Measurements from ENCODE around the gene TTYH1.
"Not testable (repeated sequence)": the region's sequence is repeated elsewhere in the genome, so short reads cannot be mapped to it uniquely, and the experiment has no call there.

TTYH1 gene

DNA sequence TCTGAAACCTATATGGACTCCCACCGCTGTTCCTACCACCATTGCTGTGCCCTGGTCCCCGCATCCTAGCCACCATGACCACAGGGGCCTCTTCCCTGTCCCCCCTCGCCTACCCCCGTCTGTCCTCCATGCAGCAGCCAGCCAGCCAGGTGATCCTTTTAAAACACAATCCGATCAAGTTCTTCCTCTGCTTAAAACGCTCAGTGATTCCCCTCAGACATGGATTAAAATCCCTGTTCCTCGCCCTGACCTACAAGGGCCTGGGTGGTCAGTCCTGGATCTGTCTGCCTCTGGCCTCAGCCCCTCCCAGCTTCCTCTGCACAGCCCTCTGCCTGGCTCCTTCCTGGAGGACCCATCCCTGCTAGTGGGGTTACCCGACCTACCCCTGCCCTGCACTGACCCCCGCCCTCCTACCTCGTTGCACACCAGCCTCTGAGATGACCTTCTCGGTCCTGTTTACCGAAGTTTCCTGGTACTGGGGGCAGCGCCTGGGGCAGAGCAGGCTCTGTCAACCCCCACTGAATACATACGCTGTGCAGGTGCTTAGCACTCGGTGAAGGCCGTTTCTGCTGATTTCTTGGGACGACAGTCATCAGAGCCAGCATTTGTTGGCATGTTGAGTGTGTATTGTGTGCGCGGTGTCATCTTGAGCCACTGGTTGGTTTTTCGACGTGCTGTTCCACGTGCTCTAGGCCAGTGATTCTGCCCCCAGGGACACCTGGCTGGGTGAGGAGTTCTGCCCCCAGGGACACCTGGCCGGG, 19.0 kb downstream of the TTYH1 start:
- H3K36me3 ChIP-seq (ENCODE audit: control insufficient read depth in 1 of 2, insufficient read depth in 2 of 2, low read length in 2 of 2), result no peaks in the 10 kb centered on the region
- no peak overlapping the region for H3K27ac ChIP-seq (ENCODE audit: low read length)
- no peak overlapping the region for H3K4me3 ChIP-seq (ENCODE audit: low read depth in 1 of 2, low read length in 2 of 2)
- H3K27me3 ChIP-seq (ENCODE audit: low read depth, low read length), result peaks cover 16% of the 10 kb centered on the region
- H3K4me1 ChIP-seq (ENCODE audit: control insufficient read depth in 1 of 2, insufficient read depth in 2 of 2, low read length in 2 of 2), result peaks cover 2 to 43% of the 10 kb centered on the region in 2 donors
- no peaks in the 10 kb centered on the region for H3K9me3 ChIP-seq (ENCODE audit: control insufficient read depth in 1 of 2, low read length in 2 of 2)

DNA sequence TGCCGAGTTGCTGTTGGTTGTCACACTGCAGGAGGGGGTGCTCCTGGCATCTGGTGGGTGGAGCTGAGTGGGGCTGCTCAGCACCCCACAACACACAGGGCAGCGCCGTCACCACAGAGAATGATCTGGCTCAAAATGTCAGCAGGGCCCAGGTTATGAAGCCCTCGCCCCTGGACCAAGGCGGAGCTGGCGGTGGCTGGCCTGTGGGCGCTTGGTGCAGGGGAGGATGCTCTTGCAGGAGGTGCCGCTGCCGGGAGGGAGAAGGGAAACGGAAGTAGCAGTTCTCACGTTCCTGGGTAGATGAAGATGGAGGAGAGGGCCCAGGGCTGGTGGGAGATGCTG, 19.6 kb downstream of the TTYH1 start:
- H3K4me1 ChIP-seq (ENCODE audit: control insufficient read depth in 1 of 2, insufficient read depth in 2 of 2, low read length in 2 of 2), result peaks cover 2 to 42% of the 10 kb centered on the region in 2 donors

DNA sequence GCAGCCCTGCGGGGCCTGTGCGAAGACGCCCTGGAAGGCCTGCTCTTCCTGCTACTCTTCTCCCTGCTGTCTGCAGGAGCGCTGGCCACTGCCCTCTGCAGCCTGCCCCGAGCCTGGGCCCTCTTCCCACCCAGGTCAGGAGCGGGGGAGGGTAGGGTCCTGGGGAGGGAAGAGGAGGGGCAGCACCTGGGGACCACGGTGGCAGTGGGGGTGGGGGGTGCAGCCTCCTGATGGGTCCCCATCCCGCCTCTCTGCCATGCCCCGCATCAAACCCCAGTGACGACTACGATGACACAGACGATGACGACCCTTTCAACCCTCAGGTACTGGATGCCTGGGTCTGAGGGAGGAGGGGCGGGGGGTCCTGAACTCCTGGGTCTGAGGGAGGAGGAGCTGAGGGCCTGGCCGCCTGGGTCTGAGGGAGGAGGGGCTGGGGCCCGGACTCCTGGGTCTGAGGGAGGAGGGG, 20.3 kb downstream of the TTYH1 start:
- H3K27me3 ChIP-seq (ENCODE audit: low read depth, low read length), result peaks cover 7% of the 10 kb centered on the region
- no peaks in the 10 kb centered on the region for H3K36me3 ChIP-seq (ENCODE audit: control insufficient read depth in 1 of 2, insufficient read depth in 2 of 2, low read length in 2 of 2)
- peaks cover 2 to 34% of the 10 kb centered on the region in 2 donors for H3K4me1 ChIP-seq (ENCODE audit: control insufficient read depth in 1 of 2, insufficient read depth in 2 of 2, low read length in 2 of 2)
- H3K27ac ChIP-seq (ENCODE audit: low read length), result no peak overlapping the region
- H3K4me3 ChIP-seq (ENCODE audit: low read depth in 1 of 2, low read length in 2 of 2), result no peak overlapping the region
- H3K9me3 ChIP-seq (ENCODE audit: control insufficient read depth in 1 of 2, low read length in 2 of 2), result no peaks in the 10 kb centered on the region

More for the DNA sequence above, 19.6 kb downstream of the TTYH1 start:
- Histone ChIP-seq H3K27me3 (ENCODE audit: low read depth, low read length) (peaks cover 11% of the 10 kb centered on the region), H3K27ac (ENCODE audit: low read length) (no peak overlapping the region), H3K4me3 (ENCODE audit: low read depth in 1 of 2, low read length in 2 of 2) (no peak overlapping the region), H3K36me3 (ENCODE audit: control insufficient read depth in 1 of 2, insufficient read depth in 2 of 2, low read length in 2 of 2) (no peaks in the 10 kb centered on the region), H3K9me3 (ENCODE audit: control insufficient read depth in 1 of 2, low read length in 2 of 2) (no peaks in the 10 kb centered on the region)

DNA sequence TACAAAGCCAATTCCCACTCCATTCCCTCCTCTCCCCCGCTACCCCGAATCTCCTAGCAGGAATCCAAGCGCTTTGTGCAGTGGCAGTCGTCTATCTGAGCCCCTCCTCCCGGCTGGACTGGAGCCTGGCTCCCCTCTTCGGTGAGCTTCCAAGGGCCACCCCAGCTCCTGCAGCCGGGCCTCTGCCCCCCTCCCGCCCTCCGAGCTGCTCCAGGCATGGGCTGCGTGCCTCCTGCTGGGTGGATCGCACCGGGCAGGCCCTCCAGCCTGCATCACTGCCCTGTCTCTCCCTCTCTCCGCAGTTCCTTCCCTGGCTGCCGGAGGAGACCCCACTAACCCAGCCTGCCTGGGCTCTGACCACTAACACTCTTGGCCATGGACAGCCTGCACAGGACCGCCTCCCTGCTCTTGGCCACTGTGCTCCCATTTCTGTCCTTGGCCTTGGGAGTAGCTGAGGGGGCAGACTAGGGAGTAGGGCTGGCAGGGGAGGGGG, 20.8 kb downstream of the TTYH1 start:
- peaks cover 2 to 30% of the 10 kb centered on the region in 2 donors for H3K4me1 ChIP-seq (ENCODE audit: control insufficient read depth in 1 of 2, insufficient read depth in 2 of 2, low read length in 2 of 2)
- no peak overlapping the region for H3K4me3 ChIP-seq (ENCODE audit: low read depth in 1 of 2, low read length in 2 of 2)
- peaks cover 7% of the 10 kb centered on the region for H3K27me3 ChIP-seq (ENCODE audit: low read depth, low read length)
- no peaks in the 10 kb centered on the region for H3K36me3 ChIP-seq (ENCODE audit: control insufficient read depth in 1 of 2, insufficient read depth in 2 of 2, low read length in 2 of 2)
- no peak overlapping the region for H3K27ac ChIP-seq (ENCODE audit: low read length)
- no peaks in the 10 kb centered on the region for H3K9me3 ChIP-seq (ENCODE audit: control insufficient read depth in 1 of 2, low read length in 2 of 2)

DNA sequence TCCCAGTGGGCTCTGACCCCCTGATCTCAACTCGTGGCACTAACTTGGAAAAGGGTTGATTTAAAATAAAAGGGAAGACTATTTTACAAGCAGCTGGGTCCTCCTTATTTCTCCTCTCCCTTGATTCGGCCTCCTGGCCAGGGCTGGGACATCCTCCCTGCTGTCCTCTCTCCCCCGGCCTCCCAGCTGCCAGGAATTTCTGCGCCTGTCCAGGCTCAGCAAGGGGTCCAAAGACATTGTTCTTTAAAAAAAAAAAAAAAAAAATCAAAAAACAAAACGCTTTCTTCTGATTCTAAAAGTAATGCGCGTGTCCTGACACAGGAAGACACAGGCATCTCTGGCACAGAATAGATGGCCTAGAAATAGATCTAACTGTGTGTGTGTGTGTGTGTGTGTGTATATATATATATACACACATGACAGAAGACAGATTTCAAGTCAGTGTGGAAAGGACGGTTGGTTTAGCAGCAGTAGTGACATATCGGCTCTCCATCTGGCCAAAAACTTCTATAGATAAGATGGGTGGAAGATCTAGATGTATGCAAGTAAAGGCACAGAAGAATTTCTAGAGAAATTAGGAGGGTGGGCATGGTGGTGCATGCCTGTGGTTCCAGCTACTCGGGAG, 21.5 kb downstream of the TTYH1 start:
- Histone ChIP-seq H3K27me3 (ENCODE audit: low read depth, low read length) (peaks cover 7% of the 10 kb centered on the region), H3K9me3 (ENCODE audit: control insufficient read depth in 1 of 2, low read length in 2 of 2) (no peaks in the 10 kb centered on the region), H3K4me1 (ENCODE audit: control insufficient read depth in 1 of 2, insufficient read depth in 2 of 2, low read length in 2 of 2) (peaks cover 2 to 23% of the 10 kb centered on the region in 2 donors), H3K27ac (ENCODE audit: low read length) (no peak overlapping the region), H3K4me3 (ENCODE audit: low read depth in 1 of 2, low read length in 2 of 2) (no peak overlapping the region), H3K36me3 (ENCODE audit: control insufficient read depth in 1 of 2, insufficient read depth in 2 of 2, low read length in 2 of 2) (no peaks in the 10 kb centered on the region)

DNA sequence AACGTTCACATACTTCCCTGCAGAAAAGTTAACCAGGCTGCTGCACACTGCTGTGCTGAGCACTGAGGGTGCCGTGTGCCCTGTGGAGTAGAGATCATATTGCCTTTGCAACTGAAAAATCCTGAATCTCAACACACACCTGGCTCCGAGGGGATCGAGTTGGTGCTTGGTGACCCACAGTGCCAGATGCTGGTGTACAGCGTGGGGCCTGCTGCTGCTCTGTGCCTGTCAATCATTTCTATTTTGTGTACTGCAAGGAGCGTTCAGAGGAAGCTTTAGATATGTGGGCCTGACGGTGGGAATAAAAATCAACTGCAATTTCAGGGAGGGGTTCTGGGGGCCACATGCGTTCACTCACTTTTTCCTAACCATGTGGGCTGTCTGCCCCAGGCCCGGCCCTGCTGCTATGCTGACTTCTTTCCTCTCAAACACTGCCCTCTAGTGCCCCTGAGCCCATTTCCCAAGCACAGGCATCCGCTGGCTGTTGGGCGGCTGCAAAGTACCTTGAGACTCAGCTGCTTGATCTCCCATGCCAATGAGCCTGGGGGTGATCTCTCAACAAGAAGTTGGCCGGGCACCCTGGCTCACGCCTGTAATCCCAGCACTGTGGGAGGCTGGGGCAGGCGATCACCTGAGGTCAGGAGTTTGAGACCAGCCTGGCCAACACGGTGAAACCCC, 24.0 kb downstream of the TTYH1 start:
- H3K9me3 ChIP-seq (ENCODE audit: control insufficient read depth in 1 of 2, low read length in 2 of 2), result no peaks in the 10 kb centered on the region
- no peak overlapping the region for H3K4me3 ChIP-seq (ENCODE audit: low read depth in 1 of 2, low read length in 2 of 2)
- peaks cover 0 to 3% of the 10 kb centered on the region in 2 donors for H3K36me3 ChIP-seq (ENCODE audit: control insufficient read depth in 1 of 2, insufficient read depth in 2 of 2, low read length in 2 of 2)
- H3K27ac ChIP-seq (ENCODE audit: low read length), result no peak overlapping the region
- H3K4me1 ChIP-seq (ENCODE audit: control insufficient read depth in 1 of 2, insufficient read depth in 2 of 2, low read length in 2 of 2), result peaks cover 2 to 21% of the 10 kb centered on the region in 2 donors
- H3K27me3 ChIP-seq (ENCODE audit: low read depth, low read length), result peaks cover under 1% of the 10 kb centered on the region

DNA sequence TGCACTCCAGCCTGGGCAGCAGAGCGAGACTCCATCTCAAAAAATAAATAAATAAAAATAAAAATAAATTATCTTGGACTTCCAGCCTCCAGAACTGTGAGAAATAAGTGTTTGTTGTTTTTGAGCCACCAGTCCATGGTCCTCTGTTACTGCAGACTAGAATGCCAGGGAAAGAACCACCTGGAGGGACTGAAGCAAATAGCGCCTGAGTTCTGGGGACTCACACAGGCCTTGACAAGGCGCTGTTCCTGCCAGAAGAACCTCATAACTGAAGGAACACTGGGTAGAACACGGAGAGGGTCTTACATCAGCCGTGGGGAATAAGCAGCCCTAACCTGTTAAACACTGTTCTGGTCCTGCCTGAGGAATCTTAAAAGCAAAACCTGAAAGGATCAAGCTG, 25.4 kb downstream of the TTYH1 start:
- H3K4me3 ChIP-seq (ENCODE audit: low read depth in 1 of 2, low read length in 2 of 2), result no peak overlapping the region
- H3K36me3 ChIP-seq (ENCODE audit: control insufficient read depth in 1 of 2, insufficient read depth in 2 of 2, low read length in 2 of 2), result peaks cover 3 to 15% of the 10 kb centered on the region in 2 donors
- H3K27ac ChIP-seq (ENCODE audit: low read length), result no peak overlapping the region
- H3K9me3 ChIP-seq (ENCODE audit: control insufficient read depth in 1 of 2, low read length in 2 of 2), result no peaks in the 10 kb centered on the region
- no peaks in the 10 kb centered on the region for H3K27me3 ChIP-seq (ENCODE audit: low read depth, low read length)
- peaks cover 2 to 8% of the 10 kb centered on the region in 2 donors for H3K4me1 ChIP-seq (ENCODE audit: control insufficient read depth in 1 of 2, insufficient read depth in 2 of 2, low read length in 2 of 2)

DNA sequence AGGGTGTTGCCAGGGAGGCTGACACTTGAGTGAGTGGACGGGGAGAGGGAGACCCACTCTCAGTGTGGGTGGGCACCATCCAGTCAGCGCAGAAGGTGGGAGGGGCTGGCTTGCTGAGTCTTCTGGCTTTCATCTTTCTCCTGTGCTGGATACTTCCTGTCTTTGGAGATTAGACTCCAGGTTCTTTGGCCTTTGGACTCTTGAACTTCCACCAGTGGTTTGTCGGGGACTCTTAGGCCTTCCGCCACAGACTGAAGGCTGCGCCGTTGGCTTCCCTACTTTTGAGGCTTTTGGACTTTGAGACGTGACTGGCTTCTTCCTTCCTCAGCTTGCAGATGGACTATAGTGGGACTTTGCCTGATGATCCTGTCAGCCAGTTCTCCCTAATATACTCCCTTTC, 29.5 kb downstream of the TTYH1 start:
- Histone ChIP-seq H3K36me3 (ENCODE audit: control insufficient read depth in 1 of 2, insufficient read depth in 2 of 2, low read length in 2 of 2) (peaks cover 5 to 21% of the 10 kb centered on the region in 2 donors), H3K27me3 (ENCODE audit: low read depth, low read length) (no peaks in the 10 kb centered on the region), H3K4me1 (ENCODE audit: control insufficient read depth in 1 of 2, insufficient read depth in 2 of 2, low read length in 2 of 2) (peaks cover 6 to 11% of the 10 kb centered on the region in 2 donors), H3K27ac (ENCODE audit: low read length) (no peak overlapping the region), H3K4me3 (ENCODE audit: low read depth in 1 of 2, low read length in 2 of 2) (no peak overlapping the region), H3K9me3 (ENCODE audit: control insufficient read depth in 1 of 2, low read length in 2 of 2) (no peaks in the 10 kb centered on the region)

DNA sequence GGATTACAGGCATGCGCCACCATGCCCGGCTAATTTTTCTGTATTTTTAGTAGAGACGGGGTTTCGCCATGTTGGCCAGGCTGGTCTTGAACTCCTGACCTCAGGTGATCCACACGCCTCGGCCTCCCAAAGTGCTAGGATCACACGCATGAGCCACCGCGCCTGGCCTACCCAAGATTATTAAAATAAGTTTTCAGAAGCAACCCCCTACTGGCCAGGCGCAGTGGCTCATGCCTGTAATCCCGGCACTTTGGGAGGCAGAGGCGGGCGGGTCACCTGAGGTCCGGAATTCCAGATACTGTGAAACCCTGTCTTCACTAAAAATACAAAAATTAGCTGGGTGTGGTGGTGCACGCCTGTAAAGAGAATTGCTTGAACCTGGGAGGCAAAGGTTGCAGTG, 31.1 kb downstream of the TTYH1 start:
- H3K4me3 ChIP-seq (ENCODE audit: low read depth in 1 of 2, low read length in 2 of 2); H3K27me3 ChIP-seq (ENCODE audit: low read depth, low read length); H3K9me3 ChIP-seq (ENCODE audit: control insufficient read depth in 1 of 2, low read length in 2 of 2); H3K27ac ChIP-seq (ENCODE audit: low read length): not testable (repeated sequence)
- Histone ChIP-seq H3K4me1 (ENCODE audit: control insufficient read depth in 1 of 2, insufficient read depth in 2 of 2, low read length in 2 of 2) (peaks cover 13 to 27% of the 10 kb centered on the region in 2 donors), H3K36me3 (ENCODE audit: control insufficient read depth in 1 of 2, insufficient read depth in 2 of 2, low read length in 2 of 2) (peaks cover 9 to 26% of the 10 kb centered on the region in 2 donors)

DNA sequence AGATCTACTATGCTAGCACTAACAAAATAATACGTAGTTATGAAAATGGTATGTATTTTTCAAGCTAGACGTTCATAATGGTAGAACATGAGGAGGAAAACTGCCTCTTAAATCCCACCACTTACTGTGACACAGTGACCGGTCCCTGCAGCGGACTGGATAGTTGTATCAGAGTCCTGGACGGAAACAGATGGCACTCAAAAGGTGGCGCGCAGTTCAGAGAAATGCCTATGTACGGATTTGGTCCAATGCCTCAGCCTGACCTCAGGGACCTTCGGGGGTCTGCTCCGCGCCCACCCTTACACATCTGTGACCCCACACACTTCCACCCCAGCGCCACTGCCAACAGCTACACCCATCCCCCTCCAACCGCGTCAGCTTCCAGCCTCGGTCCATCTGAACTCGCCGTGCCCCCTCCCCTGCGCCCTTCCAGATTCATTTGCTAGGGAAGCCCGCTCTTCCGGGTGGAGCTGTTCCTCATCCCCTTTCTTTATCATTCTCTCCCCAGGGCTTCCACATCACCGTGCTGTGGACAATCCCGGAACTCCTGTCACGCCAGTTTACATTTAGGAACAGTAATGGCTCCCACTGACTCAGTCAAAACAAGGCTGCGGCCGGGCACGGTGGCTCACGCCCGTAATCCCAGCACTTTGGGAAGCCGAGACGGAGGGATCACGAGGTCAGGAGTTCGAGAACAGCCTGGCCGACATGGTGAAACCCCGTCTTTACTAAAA, 32.9 kb downstream of the TTYH1 start:
- Histone ChIP-seq H3K36me3 (ENCODE audit: control insufficient read depth in 1 of 2, insufficient read depth in 2 of 2, low read length in 2 of 2) (peaks cover 26 to 42% of the 10 kb centered on the region in 2 donors), H3K27ac (ENCODE audit: low read length) (peak overlapping the region; percentile 96), H3K27me3 (ENCODE audit: low read depth, low read length) (no peaks in the 10 kb centered on the region), H3K9me3 (ENCODE audit: control insufficient read depth in 1 of 2, low read length in 2 of 2) (no peaks in the 10 kb centered on the region), H3K4me3 (ENCODE audit: low read depth in 1 of 2, low read length in 2 of 2) (peak overlapping the region; percentile 78 to 92), H3K4me1 (ENCODE audit: control insufficient read depth in 1 of 2, insufficient read depth in 2 of 2, low read length in 2 of 2) (peaks cover 13 to 33% of the 10 kb centered on the region in 2 donors)
